GM12801 (cell line): ENCODE measurements around the gene OR2H1.

Experiments
- TF ChIP-seq, protein P1 (sequence below): IDR thresholded peaks from one replicate; pipeline ENCODE4 v1.5.1; 2011; ENCODE audit warnings: control low read depth; ENCODE audit not compliant: insufficient read length; ENCODE audit errors: extremely low read depth

The OR2H1 gene

DNA sequence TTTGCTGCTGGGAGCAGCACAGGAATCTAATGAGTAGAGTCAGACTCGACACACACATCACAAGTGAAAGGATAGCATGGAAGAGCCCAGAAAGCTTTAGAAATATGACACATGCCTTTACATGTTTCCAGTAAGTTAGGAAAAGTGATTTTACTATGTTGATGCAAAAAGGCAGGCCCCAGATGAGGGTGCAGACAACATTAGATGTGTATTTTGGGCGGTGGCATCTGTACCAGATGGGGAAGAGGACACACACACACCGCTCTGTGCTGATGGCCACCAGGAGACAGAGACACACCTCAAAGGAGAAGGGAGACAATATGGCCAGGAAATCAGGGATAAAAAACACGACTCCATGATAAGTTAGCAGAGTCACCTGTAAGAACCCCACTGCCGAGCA lies 30.2 kb downstream of the OR2H1 start:
- TF ChIP-seq, protein P1, sequence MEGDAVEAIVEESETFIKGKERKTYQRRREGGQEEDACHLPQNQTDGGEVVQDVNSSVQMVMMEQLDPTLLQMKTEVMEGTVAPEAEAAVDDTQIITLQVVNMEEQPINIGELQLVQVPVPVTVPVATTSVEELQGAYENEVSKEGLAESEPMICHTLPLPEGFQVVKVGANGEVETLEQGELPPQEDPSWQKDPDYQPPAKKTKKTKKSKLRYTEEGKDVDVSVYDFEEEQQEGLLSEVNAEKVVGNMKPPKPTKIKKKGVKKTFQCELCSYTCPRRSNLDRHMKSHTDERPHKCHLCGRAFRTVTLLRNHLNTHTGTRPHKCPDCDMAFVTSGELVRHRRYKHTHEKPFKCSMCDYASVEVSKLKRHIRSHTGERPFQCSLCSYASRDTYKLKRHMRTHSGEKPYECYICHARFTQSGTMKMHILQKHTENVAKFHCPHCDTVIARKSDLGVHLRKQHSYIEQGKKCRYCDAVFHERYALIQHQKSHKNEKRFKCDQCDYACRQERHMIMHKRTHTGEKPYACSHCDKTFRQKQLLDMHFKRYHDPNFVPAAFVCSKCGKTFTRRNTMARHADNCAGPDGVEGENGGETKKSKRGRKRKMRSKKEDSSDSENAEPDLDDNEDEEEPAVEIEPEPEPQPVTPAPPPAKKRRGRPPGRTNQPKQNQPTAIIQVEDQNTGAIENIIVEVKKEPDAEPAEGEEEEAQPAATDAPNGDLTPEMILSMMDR, result no peak

DNA sequence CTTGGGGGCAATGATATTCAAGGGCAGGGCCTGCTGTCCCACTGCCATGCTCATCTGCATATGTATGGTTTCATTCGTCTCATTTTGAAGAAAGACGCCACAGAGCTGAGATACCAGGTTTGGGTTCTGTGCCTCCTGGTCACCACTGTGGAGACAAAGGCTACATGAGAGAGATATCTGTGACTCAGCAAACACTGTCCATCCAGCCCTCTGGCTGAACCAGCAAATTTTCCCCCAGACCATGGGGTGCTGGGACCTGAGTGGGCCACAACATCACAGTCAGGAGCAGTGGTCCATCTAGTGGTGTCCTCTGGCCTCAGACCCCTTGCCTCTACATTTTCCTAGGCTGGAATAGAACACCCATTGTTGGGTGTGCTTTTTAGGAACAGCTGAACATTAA lies 30.7 kb downstream of the OR2H1 start, which contains the start of gene MAS1L:
Gene MAS1L (minus strand): TSS at position 297 of the 400 bp plus-strand sequence. CDS start 54 bp downstream, at position 243.
- TF ChIP-seq, protein P1, result no peak

DNA sequence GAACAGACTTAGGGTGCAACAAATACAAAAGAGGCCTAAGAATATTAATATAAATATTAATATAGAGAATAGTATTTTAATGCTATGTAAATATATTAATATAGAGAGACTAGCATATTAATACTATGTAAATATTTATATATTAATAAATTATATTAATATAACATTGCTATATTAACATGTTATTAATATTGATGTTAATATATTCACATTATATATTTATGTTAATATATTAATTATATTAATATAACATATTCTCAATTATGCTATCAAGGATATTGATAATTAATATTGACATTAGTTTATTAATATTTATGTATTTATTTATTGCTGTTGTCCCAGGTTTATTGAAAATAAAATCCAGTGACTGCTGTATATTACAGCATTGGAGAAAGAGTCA lies 31.9 kb downstream of the OR2H1 start:
- TF ChIP-seq, protein P1, result no peak

DNA sequence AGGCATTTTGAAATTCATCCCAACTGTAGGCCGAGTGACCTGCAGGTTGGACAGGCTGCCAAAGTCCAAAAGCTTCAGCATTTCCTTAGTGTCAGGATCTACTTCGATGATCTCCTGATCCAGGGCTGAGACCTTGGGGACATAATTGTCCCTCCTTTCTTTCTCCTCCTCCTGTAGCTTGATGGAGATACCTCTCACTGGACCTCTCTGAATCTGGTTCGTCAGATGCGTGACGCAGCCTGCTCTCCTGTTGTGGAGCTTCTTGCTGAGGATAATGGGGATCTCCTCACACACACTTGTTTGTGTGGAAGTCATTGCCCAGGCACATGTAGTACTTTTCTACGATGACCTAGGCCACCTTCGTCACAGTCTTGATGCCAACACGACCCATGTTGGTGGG lies 32.3 kb downstream of the OR2H1 start:
- TF ChIP-seq, protein P1, result no peak

DNA sequence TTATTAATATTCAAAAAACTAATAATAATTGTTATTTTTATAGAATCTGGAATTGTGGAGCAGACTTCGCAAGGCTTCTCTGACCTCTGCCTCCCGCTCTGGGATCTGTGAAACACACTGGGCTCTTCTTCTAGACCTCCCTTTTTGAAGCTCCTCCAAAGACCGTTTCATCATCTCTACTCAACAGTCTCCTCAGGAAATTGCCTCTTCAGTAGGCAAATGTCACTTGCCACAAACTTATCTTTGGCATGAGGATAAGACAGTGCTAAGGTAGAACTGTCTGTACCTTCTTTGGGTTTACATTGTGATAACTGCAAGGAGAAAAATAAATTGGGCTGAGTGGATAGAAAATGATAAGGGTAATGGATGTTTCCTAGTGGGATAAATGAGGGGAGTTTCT lies 33.1 kb downstream of the OR2H1 start:
- TF ChIP-seq, protein P1, result no peak

DNA sequence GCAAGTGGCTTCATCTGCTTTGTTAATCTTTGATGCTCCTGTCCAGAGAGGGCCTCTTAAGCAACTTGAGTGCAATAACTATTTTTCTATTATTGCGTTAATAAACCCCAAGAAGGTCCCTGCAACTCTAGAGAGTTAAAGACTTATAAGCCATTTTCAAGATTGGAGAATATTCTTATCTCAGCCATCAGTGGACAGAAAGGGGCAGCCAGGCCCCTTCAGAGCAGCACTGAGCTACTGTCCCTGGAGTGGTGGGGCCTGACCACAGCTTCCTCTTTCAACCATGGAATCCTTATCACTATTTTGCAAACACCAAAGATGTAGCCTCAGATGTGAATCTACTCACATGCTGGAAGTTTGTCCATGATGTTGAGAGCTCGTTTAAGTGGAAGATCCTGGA lies 33.6 kb downstream of the OR2H1 start:
- TF ChIP-seq, protein P1, result no peak

DNA sequence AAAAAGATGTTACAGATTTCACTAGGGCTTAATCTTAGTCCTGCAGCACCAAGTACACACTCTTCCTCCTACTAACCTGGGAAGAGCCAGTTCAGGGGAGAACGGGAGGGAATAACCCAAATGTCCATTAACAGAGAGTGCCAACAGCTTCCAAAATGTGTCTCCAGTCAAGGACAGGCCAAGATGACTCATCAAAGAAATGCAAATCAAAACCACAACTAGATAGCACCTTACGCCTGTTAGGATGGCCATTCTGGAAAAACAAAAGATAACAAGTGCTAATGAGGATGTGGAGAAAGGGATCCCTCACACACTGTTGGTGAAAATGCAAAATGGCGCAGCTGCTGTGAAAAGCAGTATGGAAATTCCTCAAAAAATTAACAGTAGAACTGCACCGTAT lies 34.6 kb downstream of the OR2H1 start:
- TF ChIP-seq, protein P1, result no peak

DNA sequence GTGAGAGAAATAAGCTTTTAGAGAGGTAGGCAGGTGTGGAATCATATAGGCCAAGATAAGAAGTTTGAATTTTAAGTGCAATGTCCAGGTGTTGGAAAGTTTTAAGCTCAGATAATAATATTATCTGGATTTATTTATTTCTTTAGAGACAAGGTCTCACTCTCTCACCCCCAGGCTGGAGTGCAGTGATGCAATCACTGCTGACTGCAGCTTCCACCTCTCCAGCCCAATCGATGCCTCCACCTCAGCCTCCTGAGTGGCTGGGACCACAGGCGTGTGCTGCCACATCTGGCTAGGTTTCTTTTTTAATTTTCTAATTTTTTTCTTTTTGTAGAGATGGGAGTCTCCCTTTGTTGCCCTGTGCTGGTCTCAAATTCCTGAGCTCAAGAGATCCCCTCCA lies 36.3 kb downstream of the OR2H1 start:
- TF ChIP-seq, protein P1, result no peak
